Measurements from ENCODE around the gene APCS. TPM values are rescaled to one million over a fixed set of nuclear protein-coding genes. Genes with fewer than 3 reads are reported as not detected.

Gene APCS
- total RNA-seq (2014; rRNA removed; shearing (Covaris generic)) (not detected in 2 replicates), total RNA-seq (2022) (not detected in 2 replicates), Bru-seq, nascent RNA (not detected), BruChase-seq, experiment 1, labeled RNA remaining after a 6-hour chase (not detected), BruChase-seq, experiment 2, labeled RNA remaining after a 2-hour chase (not detected)
- long read RNA-seq, result 0 reads

DNA sequence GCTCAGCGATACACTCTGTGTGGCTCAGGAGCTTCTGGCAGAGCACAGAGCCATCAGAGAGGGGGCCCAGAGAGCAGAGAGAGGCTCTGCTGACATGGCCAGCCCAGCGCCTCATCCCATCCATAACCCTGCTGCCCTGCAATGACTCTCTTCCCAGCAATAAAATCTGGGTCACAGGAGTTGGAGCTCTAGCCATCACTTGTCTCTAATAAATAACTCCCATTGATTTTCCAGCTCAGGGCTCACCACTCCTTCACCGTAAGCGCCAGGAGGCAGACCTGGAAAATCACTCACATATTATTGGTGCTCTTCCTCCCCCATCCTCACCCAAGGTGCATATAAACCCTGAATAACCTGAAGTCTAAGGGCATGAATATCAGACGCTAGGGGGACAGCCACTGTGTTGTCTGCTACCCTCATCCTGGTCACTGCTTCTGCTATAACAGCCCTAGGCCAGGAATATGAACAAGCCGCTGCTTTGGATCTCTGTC lies at the start of gene APCS:
Gene APCS (plus strand): TSS at position 366 of the 491 bp plus-strand sequence. CDS start 96 bp downstream, at position 462.
- CTCF ChIA-PET (ENCODE audit: unreplicated experiment), result no interaction called here
- Histone ChIP-seq H3K9me3 (ENCODE audit: low read length) (no peaks in the 10 kb centered on the region), H2AFZ (ENCODE audit: low read length) (no peak within 1 kb of the TSS)

DNA sequence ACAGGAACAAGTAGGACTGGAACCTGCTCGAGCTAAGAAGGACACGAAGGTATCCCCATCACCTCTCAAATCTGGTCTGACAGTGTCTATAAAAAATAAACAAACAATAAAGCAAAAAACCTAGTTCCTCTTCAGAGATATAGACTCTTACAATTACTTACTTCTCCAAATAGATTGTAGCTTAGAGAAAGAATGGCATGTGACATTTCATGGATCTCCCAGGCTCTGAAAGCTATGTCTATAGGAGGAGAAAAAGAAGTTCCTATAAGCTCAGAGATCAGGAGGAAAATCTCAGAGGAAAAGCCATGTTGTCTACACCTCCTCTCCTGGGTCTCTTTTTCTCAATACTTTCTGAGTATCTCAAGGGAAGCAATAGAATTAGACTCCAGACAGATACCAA lies 39.5 kb upstream of the APCS start:
- H3K27ac ChIP-seq (ENCODE audit: low read depth, low read length, poor library complexity, severe bottlenecking), result no peak overlapping the region
- H2AFZ ChIP-seq (ENCODE audit: low read length), result no peak overlapping the region
- H3K9me2 ChIP-seq (ENCODE audit: insufficient read depth, low read length), result no peaks in the 10 kb centered on the region
- no peak overlapping the region for H3K4me2 ChIP-seq (ENCODE audit: low read length)
- H3K79me2 ChIP-seq (ENCODE audit: insufficient read depth, low read depth, low read length), result no peaks in the 10 kb centered on the region
- H4K20me1 ChIP-seq (ENCODE audit: insufficient read depth, low read length), result no peaks in the 10 kb centered on the region
- intact Hi-C loops (cut with micrococcal nuclease; ENCODE audit: unreplicated experiment), result no loop called here
- ChIA-PET CTCF (ENCODE audit: unreplicated experiment) (no interaction called here), POLR2A (no interaction called here)
- no peaks in the 10 kb centered on the region for H3K36me3 ChIP-seq (ENCODE audit: insufficient read depth, low read length)
- no peak overlapping the region for H3K4me3 ChIP-seq (ENCODE audit: low read depth, low read length, poor library complexity, severe bottlenecking)
- H3K9me3 ChIP-seq (ENCODE audit: low read length), result no peaks in the 10 kb centered on the region
- no TSS peak for BruUV-seq (replicated peaks)
- DNase-seq (ENCODE audit: low spot score), result no peak
- TF ChIP-seq, protein P1, sequence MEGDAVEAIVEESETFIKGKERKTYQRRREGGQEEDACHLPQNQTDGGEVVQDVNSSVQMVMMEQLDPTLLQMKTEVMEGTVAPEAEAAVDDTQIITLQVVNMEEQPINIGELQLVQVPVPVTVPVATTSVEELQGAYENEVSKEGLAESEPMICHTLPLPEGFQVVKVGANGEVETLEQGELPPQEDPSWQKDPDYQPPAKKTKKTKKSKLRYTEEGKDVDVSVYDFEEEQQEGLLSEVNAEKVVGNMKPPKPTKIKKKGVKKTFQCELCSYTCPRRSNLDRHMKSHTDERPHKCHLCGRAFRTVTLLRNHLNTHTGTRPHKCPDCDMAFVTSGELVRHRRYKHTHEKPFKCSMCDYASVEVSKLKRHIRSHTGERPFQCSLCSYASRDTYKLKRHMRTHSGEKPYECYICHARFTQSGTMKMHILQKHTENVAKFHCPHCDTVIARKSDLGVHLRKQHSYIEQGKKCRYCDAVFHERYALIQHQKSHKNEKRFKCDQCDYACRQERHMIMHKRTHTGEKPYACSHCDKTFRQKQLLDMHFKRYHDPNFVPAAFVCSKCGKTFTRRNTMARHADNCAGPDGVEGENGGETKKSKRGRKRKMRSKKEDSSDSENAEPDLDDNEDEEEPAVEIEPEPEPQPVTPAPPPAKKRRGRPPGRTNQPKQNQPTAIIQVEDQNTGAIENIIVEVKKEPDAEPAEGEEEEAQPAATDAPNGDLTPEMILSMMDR (conservative IDR thresholded peaks at IDR 0.05; ENCODE audit: low read length), result no peak
- no peak for TF ChIP-seq EZH2phosphoT487 (IDR thresholded peaks at IDR 0.05; ENCODE audit: borderline replicate concordance, low read depth, low read length)
- H3K4me1 ChIP-seq (ENCODE audit: insufficient read depth, low read length, poor library complexity, severe bottlenecking), result no peaks in the 10 kb centered on the region

More for the DNA sequence above, at the start of gene APCS:
- no peak within 1 kb of the TSS for H3K4me2 ChIP-seq (ENCODE audit: low read length)
- H3K79me2 ChIP-seq (ENCODE audit: insufficient read depth, low read depth, low read length), result no peaks in the 10 kb centered on the region
- no peak within 1 kb of the TSS for H3K4me3 ChIP-seq (ENCODE audit: low read depth, low read length, poor library complexity, severe bottlenecking)
- H3K9me2 ChIP-seq (ENCODE audit: insufficient read depth, low read length), result no peaks in the 10 kb centered on the region
- no peaks in the 10 kb centered on the region for H3K4me1 ChIP-seq (ENCODE audit: insufficient read depth, low read length, poor library complexity, severe bottlenecking)
- no peak within 1 kb of the TSS for H3K27ac ChIP-seq (ENCODE audit: low read depth, low read length, poor library complexity, severe bottlenecking)
- POLR2A ChIA-PET, result no interaction called here
- no TSS peak for BruUV-seq (replicated peaks)
- TF ChIP-seq EZH2phosphoT487 (IDR thresholded peaks at IDR 0.05; ENCODE audit: borderline replicate concordance, low read depth, low read length), result no peak
- TF ChIP-seq, protein P1 (conservative IDR thresholded peaks at IDR 0.05; ENCODE audit: low read length), result no peak
- H4K20me1 ChIP-seq (ENCODE audit: insufficient read depth, low read length), result no peaks in the 10 kb centered on the region
- no peak for DNase-seq (ENCODE audit: low spot score)
- H3K36me3 ChIP-seq (ENCODE audit: insufficient read depth, low read length), result no peaks in the 10 kb centered on the region
- intact Hi-C loops (cut with micrococcal nuclease; ENCODE audit: unreplicated experiment), result no loop called here

- Histone ChIP-seq H3K79me2 (ENCODE audit: insufficient read depth, low read depth, low read length) (no peaks in the 10 kb centered on the region), H3K4me1 (ENCODE audit: insufficient read depth, low read length, poor library complexity, severe bottlenecking) (no peaks in the 10 kb centered on the region), H3K36me3 (ENCODE audit: insufficient read depth, low read length) (no peaks in the 10 kb centered on the region), H3K4me3 (ENCODE audit: low read depth, low read length, poor library complexity, severe bottlenecking) (no peak overlapping the region), H2AFZ (ENCODE audit: low read length) (no peak overlapping the region), H3K9me2 (ENCODE audit: insufficient read depth, low read length) (no peaks in the 10 kb centered on the region), H3K9me3 (ENCODE audit: low read length) (no peaks in the 10 kb centered on the region), H3K4me2 (ENCODE audit: low read length) (no peak overlapping the region), H4K20me1 (ENCODE audit: insufficient read depth, low read length) (no peaks in the 10 kb centered on the region), H3K27ac (ENCODE audit: low read depth, low read length, poor library complexity, severe bottlenecking) (no peak overlapping the region)
- no TSS peak for BruUV-seq (replicated peaks)
- DNase-seq (ENCODE audit: low spot score), result no peak
- POLR2A ChIA-PET, result no interaction called here
- CTCF ChIA-PET (ENCODE audit: unreplicated experiment), result no interaction called here
- intact Hi-C loops (cut with micrococcal nuclease; ENCODE audit: unreplicated experiment), result no loop called here
- no peak for TF ChIP-seq EZH2phosphoT487 (IDR thresholded peaks at IDR 0.05; ENCODE audit: borderline replicate concordance, low read depth, low read length)
- TF ChIP-seq, protein P1 (conservative IDR thresholded peaks at IDR 0.05; ENCODE audit: low read length), result no peak
These were observed 33.4 kb upstream of the APCS start for GRCh38 chr1:159554261-159554660.

Data from OCI-LY7 (cell line).